GM19025 (cell line): ENCODE measurements around the gene SHB.
A peak's percentile ranks its signal among the peaks of the same experiment; 100 is the strongest.

Experiments used
- ATAC-seq: cut with Tn5 transposase; IDR thresholded peaks from one replicate; pipeline ENCODE4 v1.9.1; 2021; ENCODE audit warnings: mild to moderate bottlenecking, low read depth, moderate library complexity; ENCODE audit not compliant: unreplicated experiment

Gene SHB

GRCh38 chr9:37974506-37975173 is 94.4 kb downstream of the SHB start:
- ATAC-seq: no peak

- ATAC-seq: no peak
Observed at GRCh38 chr9:37972351-37972848, 96.6 kb downstream of the SHB start.

GRCh38 chr9:37971691-37972090 is 97.3 kb downstream of the SHB start:
- ATAC-seq: no peak

GRCh38 chr9:37971108-37971459 is 97.9 kb downstream of the SHB start:
- ATAC-seq: no peak

GRCh38 chr9:37970301-37971107 is 98.5 kb downstream of the SHB start:
- ATAC-seq: no peak

- no peak for ATAC-seq
Observed at GRCh38 chr9:37969558-37970300, 99.3 kb downstream of the SHB start.

- ATAC-seq: no peak
Observed at GRCh38 chr9:37969130-37969529, 99.9 kb downstream of the SHB start.

GRCh38 chr9:37968228-37968701 is 100.8 kb downstream of the SHB start:
- no peak for ATAC-seq

- no peak for ATAC-seq
Observed at GRCh38 chr9:37967761-37968080, 101.3 kb downstream of the SHB start.

- ATAC-seq: no peak
Observed at GRCh38 chr9:37967014-37967760, 101.8 kb downstream of the SHB start.

- no peak for ATAC-seq
Observed at GRCh38 chr9:37966412-37967013, 102.5 kb downstream of the SHB start.

- peak; percentile 63 for ATAC-seq
Observed at GRCh38 chr9:37965676-37966345, 103.2 kb downstream of the SHB start.

GRCh38 chr9:37965116-37965515 is 103.9 kb downstream of the SHB start:
- ATAC-seq: no peak

GRCh38 chr9:37964740-37965081 is 104.3 kb downstream of the SHB start:
- ATAC-seq: no peak

- ATAC-seq: no peak
Observed at GRCh38 chr9:37963936-37964739, 104.9 kb downstream of the SHB start.

- ATAC-seq: no peak
Observed at GRCh38 chr9:37961351-37961750, 107.7 kb downstream of the SHB start.

GRCh38 chr9:37960631-37961030 is 108.4 kb downstream of the SHB start:
- no peak for ATAC-seq

GRCh38 chr9:37959976-37960375 is 109.1 kb downstream of the SHB start:
- ATAC-seq: no peak

- no peak for ATAC-seq
Observed at GRCh38 chr9:37958154-37958553, 110.9 kb downstream of the SHB start.
